GM23338 (cell line): Measurements from ENCODE around the gene NTN1. TPM values are rescaled to one million over a fixed set of nuclear protein-coding genes. Genes with fewer than 3 reads are reported as not detected.

Source experiments
- ATAC-seq: fragments of 200-7000 bp; cut with Tn5 transposase; 3 replicates; pipeline ENCODE4 v1.9.1; 2020
- DNase-seq: peaks from one replicate; pipeline ENCODE4 v3.0.0-alpha.2; 2015; ENCODE audit warnings: low spot score
- H2AFZ ChIP-seq: fragments of 200-600 bp; sonication (generic); 2 replicates; pipeline ENCODE4 v1.8.0; 2016; ENCODE audit warnings: antibody characterized with exemption, mild to moderate bottlenecking, moderate library complexity
- H3F3A ChIP-seq: fragments of 200-600 bp; sonication (generic); replicated peaks from 2 replicates; pipeline ENCODE4 v1.8.0; 2017; ENCODE audit warnings: antibody characterized with exemption, mixed run types, low read depth
- H3K27ac ChIP-seq: fragments of 200-600 bp; sonication (generic); 2 replicates; pipeline ENCODE4 v1.6.1; 2016; ENCODE audit warnings: low read depth
- H3K27me3 ChIP-seq: fragments of 200-600 bp; sonication (generic); 2 replicates; pipeline ENCODE4 v1.8.0; 2016; ENCODE audit warnings: mild to moderate bottlenecking, mixed run types, moderate library complexity; ENCODE audit not compliant: insufficient read depth
- H3K36me3 ChIP-seq: fragments of 200-600 bp; sonication (generic); 2 replicates; pipeline ENCODE4 v1.8.0; 2016; ENCODE audit warnings: mild to moderate bottlenecking; ENCODE audit not compliant: insufficient read depth
- H3K4me1 ChIP-seq: fragments of 200-600 bp; sonication (generic); 2 replicates; pipeline ENCODE4 v1.8.0; 2016; ENCODE audit warnings: mild to moderate bottlenecking, moderate library complexity; ENCODE audit not compliant: insufficient read depth
- H3K4me2 ChIP-seq: fragments of 200-600 bp; sonication (generic); 2 replicates; pipeline ENCODE4 v1.7.1; 2017; ENCODE audit warnings: mixed run types
- H3K4me3 ChIP-seq: fragments of 200-600 bp; sonication (generic); 2 replicates; pipeline ENCODE4 v1.6.1; 2016; ENCODE audit warnings: mixed run types
- H3K79me2 ChIP-seq: fragments of 200-600 bp; sonication (generic); replicated peaks from 2 replicates; pipeline ENCODE4 v1.8.0; 2017; ENCODE audit warnings: mild to moderate bottlenecking; ENCODE audit not compliant: insufficient read depth
- H3K9me2 ChIP-seq: fragments of 200-600 bp; sonication (generic); 2 replicates; pipeline ENCODE4 v1.8.0; 2017; ENCODE audit not compliant: insufficient read depth
- H4K20me1 ChIP-seq: fragments of 200-600 bp; sonication (generic); replicated peaks from 2 replicates; pipeline ENCODE4 v1.8.0; 2017; ENCODE audit warnings: mild to moderate bottlenecking; ENCODE audit not compliant: insufficient read depth
- H3K27ac Mint-ChIP-seq: 2 replicates; pipeline ENCODE4 v1.8.0; 2020; ENCODE audit warnings: inconsistent platforms, mild to moderate bottlenecking, moderate library complexity, mixed read lengths
- H3K27me3 Mint-ChIP-seq: 3 replicates; pipeline ENCODE4 v1.8.0; 2022; ENCODE audit warnings: low read depth, mild to moderate bottlenecking, moderate library complexity, mixed read lengths, inconsistent platforms; ENCODE audit not compliant: insufficient read depth, poor library complexity
- H3K36me3 Mint-ChIP-seq: 3 replicates; pipeline ENCODE4 v1.8.0; 2021; ENCODE audit warnings: low read depth, mild to moderate bottlenecking, inconsistent platforms, moderate library complexity, mixed read lengths
- H3K4me1 Mint-ChIP-seq: 3 replicates; pipeline ENCODE4 v1.8.0; 2020; ENCODE audit warnings: mild to moderate bottlenecking, inconsistent platforms, mixed read lengths
- H3K4me3 Mint-ChIP-seq: 3 replicates; pipeline ENCODE4 v1.8.0; 2021; ENCODE audit warnings: moderate library complexity, mild to moderate bottlenecking, inconsistent platforms, mixed read lengths
- H3K9me3 Mint-ChIP-seq: 3 replicates; pipeline ENCODE4 v1.8.0; 2020; ENCODE audit warnings: moderate library complexity, mild to moderate bottlenecking, inconsistent platforms, mixed read lengths
- CREB1 ChIP-seq: fragments of 250-450 bp; sonication (Bioruptor Pico); IDR thresholded peaks from 2 replicates; pipeline ENCODE4 v1.5.0; 2020; ENCODE audit warnings: low read depth, mild to moderate bottlenecking, moderate library complexity
- EZH2 ChIP-seq: fragments of 200-600 bp; sonication (generic); IDR thresholded peaks from one replicate; pipeline ENCODE4 v1.8.0; 2017; ENCODE audit warnings: antibody characterized with exemption, mild to moderate bottlenecking, low read depth; ENCODE audit not compliant: unreplicated experiment
- EZH2phosphoT487 ChIP-seq: fragments of 200-600 bp; sonication (generic); IDR thresholded peaks from one replicate; pipeline ENCODE4 v1.8.1; 2018; ENCODE audit warnings: antibody characterized with exemption; ENCODE audit not compliant: unreplicated experiment
- JUNB ChIP-seq: IDR thresholded peaks from one replicate; pipeline ENCODE4 v1.6.1; 2016; ENCODE audit warnings: antibody characterized with exemption; ENCODE audit not compliant: unreplicated experiment
- NANOG ChIP-seq: IDR thresholded peaks from 2 replicates; pipeline ENCODE4 v1.6.1; 2016; ENCODE audit warnings: antibody characterized with exemption, borderline replicate concordance
- POLR2AphosphoS5 ChIP-seq: IDR thresholded peaks from 2 replicates; pipeline ENCODE4 v1.6.1; 2016; ENCODE audit warnings: antibody characterized with exemption, low read depth
- REST ChIP-seq: IDR thresholded peaks from one replicate; pipeline ENCODE4 v1.6.1; 2018; ENCODE audit warnings: antibody characterized with exemption; ENCODE audit not compliant: unreplicated experiment
- STAT1 ChIP-seq: IDR thresholded peaks from one replicate; pipeline ENCODE4 v1.6.1; 2016; ENCODE audit warnings: antibody characterized with exemption; ENCODE audit not compliant: unreplicated experiment
- ZNF114 ChIP-seq: fragments of 250-450 bp; sonication (Bioruptor Pico); IDR thresholded peaks from 2 replicates; pipeline ENCODE4 v1.5.0; 2020; ENCODE audit warnings: mild to moderate bottlenecking, moderate library complexity
- ZNF331 ChIP-seq: fragments of 250-450 bp; sonication (Bioruptor Pico); IDR thresholded peaks from 2 replicates; pipeline ENCODE4 v1.5.0; 2020; ENCODE audit warnings: low read depth, mild to moderate bottlenecking, moderate library complexity
- ZNF462 ChIP-seq: fragments of 250-450 bp; sonication (Bioruptor Pico); IDR thresholded peaks from 2 replicates; pipeline ENCODE4 v1.5.0; 2020; ENCODE audit warnings: mild to moderate bottlenecking, moderate library complexity
- polyA plus RNA-seq: library from polyadenylated mRNA; unstranded; fragments of >200 nt; fragmentation: Nextera tagmentation; extraction: Ambion mirVana; gene quantifications from 2 replicates; pipeline ENCODE4 v1.2.1, GENCODE V29; 2016
- total RNA-seq: library from RNA; depleted of rRNA; stranded (reverse); fragments of >200 nt; shearing (Covaris generic); gene quantifications from 2 replicates; pipeline ENCODE4 v1.2.3, GENCODE V29; 2014
- TF ChIP-seq, protein P1 (sequence below): IDR thresholded peaks from 2 replicates; pipeline ENCODE4 v1.6.1; 2016; ENCODE audit warnings: antibody characterized with exemption
- TF ChIP-seq, protein P2 (sequence below), 2 experiments: fragments of 200-600 bp in 1 of 2; sonication (generic) in 1 of 2; conservative IDR thresholded peaks; 2 replicates each; pipeline versions ENCODE4 v1.5.1 to v1.6.1; 2016 to 2017; ENCODE audit warnings: antibody characterized with exemption in 2 of 2, low read depth in 2 of 2, mild to moderate bottlenecking in 2 of 2, moderate library complexity in 1 of 2

NTN1 gene
- total and polyA plus RNA-seq, 2 experiments from 2014 or later, result 0.57 to 2.6 TPM

DNA sequence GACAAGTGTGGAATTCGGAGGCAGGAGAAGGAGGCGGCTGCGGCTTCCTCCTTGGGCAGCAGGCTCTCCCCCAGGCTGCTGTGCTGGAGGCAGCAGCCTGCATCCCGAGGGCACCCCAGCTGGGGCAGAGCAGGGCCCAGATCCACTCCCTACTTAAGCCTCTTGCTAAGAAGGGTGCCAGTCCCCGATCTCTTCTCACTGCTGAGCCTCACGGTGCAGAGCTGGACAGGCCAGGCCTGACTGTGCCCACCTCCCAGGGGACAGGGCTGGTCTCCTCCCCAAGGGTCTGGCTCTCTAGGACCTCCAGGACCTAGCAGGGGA, 210.8 kb downstream of the NTN1 start:
- H3K36me3 Mint-ChIP-seq, result no peaks in the 10 kb centered on the region
- TF ChIP-seq ZNF114 (CRISPR knock-in tag) (no peak), EZH2 (no peak), ZNF331 (no peak), JUNB (no peak), ZNF462 (CRISPR knock-in tag) (no peak), REST (no peak), POLR2AphosphoS5 (no peak), NANOG (no peak), CREB1 (CRISPR knock-in tag) (no peak), STAT1 (no peak), EZH2phosphoT487 (no peak)
- TF ChIP-seq, protein P1, sequence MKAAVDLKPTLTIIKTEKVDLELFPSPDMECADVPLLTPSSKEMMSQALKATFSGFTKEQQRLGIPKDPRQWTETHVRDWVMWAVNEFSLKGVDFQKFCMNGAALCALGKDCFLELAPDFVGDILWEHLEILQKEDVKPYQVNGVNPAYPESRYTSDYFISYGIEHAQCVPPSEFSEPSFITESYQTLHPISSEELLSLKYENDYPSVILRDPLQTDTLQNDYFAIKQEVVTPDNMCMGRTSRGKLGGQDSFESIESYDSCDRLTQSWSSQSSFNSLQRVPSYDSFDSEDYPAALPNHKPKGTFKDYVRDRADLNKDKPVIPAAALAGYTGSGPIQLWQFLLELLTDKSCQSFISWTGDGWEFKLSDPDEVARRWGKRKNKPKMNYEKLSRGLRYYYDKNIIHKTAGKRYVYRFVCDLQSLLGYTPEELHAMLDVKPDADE, result no peak
- TF ChIP-seq, protein P2, sequence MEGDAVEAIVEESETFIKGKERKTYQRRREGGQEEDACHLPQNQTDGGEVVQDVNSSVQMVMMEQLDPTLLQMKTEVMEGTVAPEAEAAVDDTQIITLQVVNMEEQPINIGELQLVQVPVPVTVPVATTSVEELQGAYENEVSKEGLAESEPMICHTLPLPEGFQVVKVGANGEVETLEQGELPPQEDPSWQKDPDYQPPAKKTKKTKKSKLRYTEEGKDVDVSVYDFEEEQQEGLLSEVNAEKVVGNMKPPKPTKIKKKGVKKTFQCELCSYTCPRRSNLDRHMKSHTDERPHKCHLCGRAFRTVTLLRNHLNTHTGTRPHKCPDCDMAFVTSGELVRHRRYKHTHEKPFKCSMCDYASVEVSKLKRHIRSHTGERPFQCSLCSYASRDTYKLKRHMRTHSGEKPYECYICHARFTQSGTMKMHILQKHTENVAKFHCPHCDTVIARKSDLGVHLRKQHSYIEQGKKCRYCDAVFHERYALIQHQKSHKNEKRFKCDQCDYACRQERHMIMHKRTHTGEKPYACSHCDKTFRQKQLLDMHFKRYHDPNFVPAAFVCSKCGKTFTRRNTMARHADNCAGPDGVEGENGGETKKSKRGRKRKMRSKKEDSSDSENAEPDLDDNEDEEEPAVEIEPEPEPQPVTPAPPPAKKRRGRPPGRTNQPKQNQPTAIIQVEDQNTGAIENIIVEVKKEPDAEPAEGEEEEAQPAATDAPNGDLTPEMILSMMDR (conservative IDR thresholded peaks at IDR 0.05; ENCODE audit: low read depth in 2 of 2), result no peak
- H3K4me1 ChIP-seq, result no peaks in the 10 kb centered on the region

More for the DNA sequence above, 210.8 kb downstream of the NTN1 start:
- no peaks in the 10 kb centered on the region for H3K79me2 ChIP-seq
- no peaks in the 10 kb centered on the region for H3K36me3 ChIP-seq
- H3K27ac Mint-ChIP-seq, result no peak overlapping the region
- no peaks in the 10 kb centered on the region; the same call in 2 of the 3 replicates for H3K4me1 Mint-ChIP-seq
- H4K20me1 ChIP-seq, result no peaks in the 10 kb centered on the region
- DNase-seq, result no peak
- H3K9me2 ChIP-seq, result no peaks in the 10 kb centered on the region
- H2AFZ ChIP-seq, result no peak overlapping the region
- no peaks in the 10 kb centered on the region for H3K27me3 ChIP-seq
- H3K4me2 ChIP-seq, result no peak overlapping the region
- H3K27ac ChIP-seq, result no peak overlapping the region
- H3K4me3 Mint-ChIP-seq, result no peak overlapping the region
- H3K4me3 ChIP-seq, result no peak overlapping the region
- no peaks in the 10 kb centered on the region for H3K9me3 Mint-ChIP-seq
- H3F3A ChIP-seq, result no peaks in the 10 kb centered on the region
- no peak for ATAC-seq
- H3K27me3 Mint-ChIP-seq, result peaks cover 3% of the 10 kb centered on the region
